Thoracic aorta (tissue), 2 donors: Measurements from ENCODE around the gene TNPO1. TPM values are rescaled to one million over a fixed set of nuclear protein-coding genes. Genes with fewer than 3 reads are reported as not detected.

Experiments
- ATAC-seq: fragments of 150-250 bp; one replicate; pipeline ENCODE4 v1.8.0; 2017; ENCODE audit warnings: low read depth; ENCODE audit not compliant: insufficient number of reproducible peaks, low FRiP score
- DNase-seq: peaks from one replicate; pipeline ENCODE4 v3.0.0-alpha.2; 2020; ENCODE audit warnings: low spot score
- H3K27ac ChIP-seq, 2 donors: fragments of 200-600 bp; sonication (generic); 1 replicate in 1 of 2; 2 replicates in 1 of 2; pipeline ENCODE4 v1.5.1; 2016; ENCODE audit warnings: mild to moderate bottlenecking in 2 of 2, moderate library complexity in 2 of 2
- H3K27me3 ChIP-seq: fragments of 200-600 bp; sonication (generic); replicated peaks from 2 replicates; pipeline ENCODE4 v1.6.0; 2016; ENCODE audit warnings: mild to moderate bottlenecking; ENCODE audit not compliant: insufficient read depth
- H3K36me3 ChIP-seq: fragments of 200-600 bp; sonication (generic); one replicate; pipeline ENCODE4 v1.5.1; 2016
- H3K4me1 ChIP-seq, 2 donors: fragments of 200-600 bp; sonication (generic); 1 replicate in 1 of 2; 2 replicates in 1 of 2; pipeline versions ENCODE4 v1.5.1 to v1.6.0; 2016; ENCODE audit warnings: low read depth in 2 of 2, mild to moderate bottlenecking in 1 of 2; ENCODE audit not compliant: control insufficient read depth in 1 of 2
- H3K4me3 ChIP-seq: fragments of 200-600 bp; sonication (generic); 2 replicates; pipeline ENCODE4 v1.5.1; 2016; ENCODE audit warnings: mild to moderate bottlenecking
- H3K9me3 ChIP-seq: fragments of 200-600 bp; sonication (generic); 2 replicates; pipeline ENCODE4 v1.5.1; 2016
- CTCF ChIP-seq: fragments of 200-600 bp; sonication (generic); IDR thresholded peaks from one replicate; pipeline ENCODE4 v1.5.1; 2019; ENCODE audit warnings: antibody characterized with exemption
- total RNA-seq, 2 donors: library from RNA; depleted of rRNA; stranded (reverse); fragments of >200 nt; gene quantifications; one replicate each; pipeline versions ENCODE4 v1.1.0 to v1.2.3, GENCODE V29; 2016

Gene TNPO1
- total RNA-seq = 100 to 1,000 TPM in 1 of 2 donors, 10 to 100 TPM in 1; 75.8 to 150 TPM

GRCh38 chr5:72816284-72817075, at the start of gene TNPO1:
Gene TNPO1 (plus strand): TSS chr5:72816661. CDS start chr5:72816738, 77 bp downstream.
- Histone ChIP-seq H3K4me3 (peak within 1 kb of the TSS; percentile 93), H3K9me3 (no peaks in the 10 kb centered on the region), H3K27ac (peak within 1 kb of the TSS; percentile 98), H3K36me3 (no peaks in the 10 kb centered on the region), H3K27me3 (no peaks in the 10 kb centered on the region), H3K4me1 (peaks cover 18 to 30% of the 10 kb centered on the region in 2 donors)
- no peak for TF ChIP-seq CTCF
- ATAC-seq (peak; percentile 92), DNase-seq (peak; percentile 76)

- no peaks in the 10 kb centered on the region for H3K9me3 ChIP-seq
- H3K36me3 ChIP-seq = no peaks in the 10 kb centered on the region
- no peaks in the 10 kb centered on the region for H3K27me3 ChIP-seq
- ATAC-seq = no peak
- no peak for DNase-seq
- H3K4me1 ChIP-seq = no peaks in the 10 kb centered on the region
- no peak overlapping the region for H3K27ac ChIP-seq
- no peak for TF ChIP-seq CTCF
- no peak overlapping the region for H3K4me3 ChIP-seq
Observed at GRCh38 chr5:72767289-72768010, 49.0 kb upstream of the TNPO1 start.

DNA sequence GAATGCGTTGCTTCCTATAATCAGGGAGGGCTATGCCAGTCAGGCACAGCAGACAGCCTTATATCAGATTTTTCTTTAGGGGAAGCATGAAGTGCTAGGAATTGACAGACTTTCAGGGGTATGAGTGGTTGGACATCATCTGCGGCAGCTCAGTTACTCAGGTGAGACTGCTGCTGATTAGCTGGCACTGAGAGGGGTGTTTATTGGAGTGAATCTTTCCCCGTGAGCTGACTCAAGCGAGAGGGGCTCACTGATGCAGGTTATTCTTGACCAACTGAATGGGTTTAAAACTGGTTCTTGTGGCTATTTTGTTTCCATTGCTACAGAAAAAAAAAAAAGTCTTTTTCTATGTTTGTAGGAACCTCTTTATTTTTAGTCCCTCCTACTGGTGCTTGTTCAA, 46.2 kb upstream of the TNPO1 start:
- Histone ChIP-seq H3K27me3 (no peaks in the 10 kb centered on the region), H3K4me1 (no peaks in the 10 kb centered on the region)
- ATAC-seq = no peak

DNA sequence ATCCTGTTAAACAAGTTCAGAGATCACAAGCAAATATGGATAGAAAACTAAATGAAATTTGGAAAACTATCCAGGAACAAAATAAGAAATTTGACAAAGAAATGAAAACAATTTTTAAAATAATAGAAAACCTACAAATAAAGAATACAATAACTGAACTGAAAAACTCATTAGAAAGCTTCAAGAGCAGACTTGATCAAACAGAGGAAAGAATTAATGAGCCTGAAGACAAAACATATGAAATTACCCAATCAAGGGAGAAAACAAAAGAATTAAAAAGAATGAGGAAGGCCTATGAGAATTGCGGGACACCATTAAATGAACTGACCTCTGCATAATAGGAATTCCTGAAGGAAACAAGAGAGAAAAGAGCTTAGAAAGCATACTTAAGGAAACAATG, 39.8 kb upstream of the TNPO1 start:
- Histone ChIP-seq H3K4me3 (no peak overlapping the region), H3K36me3 (no peaks in the 10 kb centered on the region), H3K9me3 (peaks cover 15% of the 10 kb centered on the region), H3K4me1 (no peaks in the 10 kb centered on the region), H3K27me3 (no peaks in the 10 kb centered on the region), H3K27ac (no peak overlapping the region)
- ATAC-seq (no peak), DNase-seq (no peak)
- no peak for TF ChIP-seq CTCF

More for the DNA sequence above, 46.2 kb upstream of the TNPO1 start:
- H3K27ac ChIP-seq = no peak overlapping the region
- no peak for DNase-seq
- no peak overlapping the region for H3K4me3 ChIP-seq
- no peaks in the 10 kb centered on the region for H3K36me3 ChIP-seq
- no peak for TF ChIP-seq CTCF
- H3K9me3 ChIP-seq = no peaks in the 10 kb centered on the region

DNA sequence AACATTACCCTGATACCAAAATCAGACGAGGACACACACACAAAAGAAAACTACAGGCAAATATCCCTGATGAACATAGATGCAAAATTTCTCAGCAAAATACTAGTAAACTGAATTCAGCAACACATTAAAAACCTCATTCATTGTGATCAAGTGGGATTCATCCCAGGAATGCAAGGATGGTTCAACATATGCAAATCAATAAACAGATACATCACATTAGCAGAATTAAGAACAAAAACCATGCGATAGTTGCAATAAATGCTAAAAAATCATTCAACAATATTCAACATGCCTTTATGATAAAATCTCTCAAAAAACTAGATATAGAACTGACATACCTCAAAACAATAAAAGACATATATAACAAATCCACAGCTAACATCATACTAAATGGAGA, 36.9 kb upstream of the TNPO1 start:
- Histone ChIP-seq H3K27me3 (no peaks in the 10 kb centered on the region), H3K36me3 (no peaks in the 10 kb centered on the region), H3K4me1 (no peaks in the 10 kb centered on the region), H3K9me3 (peaks cover 15% of the 10 kb centered on the region), H3K4me3 (no peak overlapping the region), H3K27ac (no peak overlapping the region)
- no peak for ATAC-seq
- no peak for DNase-seq
- no peak for TF ChIP-seq CTCF
